Neuronal stem cell (in vitro differentiated cells): ENCODE measurements around the gene FAXDC2.

Experiments
- DNase-seq: peaks from one replicate; pipeline ENCODE4 v3.0.0-alpha.2; 2013; ENCODE audit warnings: low spot score
- H2AFZ ChIP-seq: one replicate; pipeline ENCODE4 v1.6.1; 2013; ENCODE audit warnings: mild to moderate bottlenecking, low read length, inconsistent platforms
- H2AK5ac ChIP-seq: 2 replicates; pipeline ENCODE4 v1.6.1; 2013; ENCODE audit warnings: low read depth, mild to moderate bottlenecking, inconsistent platforms, low read length, moderate library complexity, mixed read lengths
- H2BK120ac ChIP-seq: 2 replicates; pipeline ENCODE4 v1.6.1; 2013; ENCODE audit warnings: low read depth, mild to moderate bottlenecking, inconsistent platforms, low read length, moderate library complexity, mixed read lengths
- H2BK12ac ChIP-seq: one replicate; pipeline ENCODE4 v1.6.1; 2013; ENCODE audit warnings: low read length, inconsistent platforms
- H2BK15ac ChIP-seq: 2 replicates; pipeline ENCODE4 v1.6.1; 2013; ENCODE audit warnings: mild to moderate bottlenecking, low read length, inconsistent platforms, mixed read lengths
- H2BK5ac ChIP-seq: one replicate; pipeline ENCODE4 v1.6.1; 2013; ENCODE audit warnings: inconsistent platforms, mild to moderate bottlenecking, low read length, moderate library complexity
- H3K14ac ChIP-seq: one replicate; pipeline ENCODE4 v1.6.1; 2013; ENCODE audit warnings: low read length, inconsistent platforms
- H3K18ac ChIP-seq: 2 replicates; pipeline ENCODE4 v1.6.1; 2013; ENCODE audit warnings: low read length, inconsistent platforms
- H3K23ac ChIP-seq: 2 replicates; pipeline ENCODE4 v1.6.1; 2013; ENCODE audit warnings: low read depth, mild to moderate bottlenecking, mixed read lengths, low read length, inconsistent platforms; ENCODE audit not compliant: poor library complexity
- H3K27ac ChIP-seq: replicated peaks from 3 replicates; pipeline ENCODE4 v1.5.1; 2013; ENCODE audit warnings: low read length, inconsistent platforms
- H3K27me3 ChIP-seq, 3 experiments: 2 replicates each; pipeline ENCODE4 v1.6.1; 2013; ENCODE audit warnings: low read length in 3 of 3, mild to moderate bottlenecking in 2 of 3, inconsistent platforms in 1 of 3, low read depth in 1 of 3, mixed read lengths in 1 of 3, moderate library complexity in 1 of 3; ENCODE audit not compliant: control insufficient read depth in 3 of 3, insufficient read depth in 3 of 3
- H3K36me3 ChIP-seq, 2 donors: replicated peaks in 1 of 2; 2 replicates each; pipeline ENCODE4 v1.6.1; 2013; ENCODE audit warnings: low read length in 2 of 2; ENCODE audit not compliant: control insufficient read depth in 2 of 2, insufficient read depth in 2 of 2
- H3K4ac ChIP-seq: 2 replicates; pipeline ENCODE4 v1.6.1; 2013; ENCODE audit warnings: inconsistent platforms, mild to moderate bottlenecking, low read length, moderate library complexity
- H3K4me1 ChIP-seq, 2 donors: 1 replicate in 1 of 2; 2 replicates in 1 of 2; pipeline ENCODE4 v1.6.1; 2013; ENCODE audit warnings: low read length in 2 of 2, low read depth in 1 of 2; ENCODE audit not compliant: control insufficient read depth in 2 of 2, insufficient read depth in 1 of 2
- H3K4me2 ChIP-seq: one replicate; pipeline ENCODE4 v1.6.1; 2013; ENCODE audit warnings: mild to moderate bottlenecking, low read length, inconsistent platforms; ENCODE audit not compliant: insufficient read depth, poor library complexity, severe bottlenecking
- H3K4me3 ChIP-seq, 2 donors: 2 replicates each; pipeline ENCODE4 v1.5.1; 2013; ENCODE audit warnings: low read length in 2 of 2, mild to moderate bottlenecking in 2 of 2, inconsistent platforms in 1 of 2, moderate library complexity in 1 of 2
- H3K79me1 ChIP-seq: one replicate; pipeline ENCODE4 v1.6.1; 2013; ENCODE audit warnings: low read depth, mild to moderate bottlenecking, inconsistent platforms, low read length, moderate library complexity
- H3K9ac ChIP-seq: one replicate; pipeline ENCODE4 v1.6.1; 2013; ENCODE audit warnings: mild to moderate bottlenecking, low read depth, low read length, inconsistent platforms; ENCODE audit not compliant: poor library complexity
- H3K9me3 ChIP-seq, 2 donors: replicated peaks in 1 of 2; 2 replicates each; pipeline versions ENCODE3 to v1.6.1; 2013; ENCODE audit warnings: low read length in 2 of 2, mild to moderate bottlenecking in 2 of 2, inconsistent platforms in 1 of 2, low read depth in 1 of 2, mixed read lengths in 1 of 2, moderate library complexity in 1 of 2; ENCODE audit not compliant: control insufficient read depth in 2 of 2, insufficient read depth in 1 of 2
- H4K8ac ChIP-seq: one replicate; pipeline ENCODE4 v1.6.1; 2013; ENCODE audit warnings: low read depth, mild to moderate bottlenecking, inconsistent platforms, low read length, moderate library complexity
- H4K91ac ChIP-seq: one replicate; pipeline ENCODE4 v1.6.1; 2013; ENCODE audit warnings: low read length, low read depth, mild to moderate bottlenecking, inconsistent platforms; ENCODE audit not compliant: poor library complexity
- WGBS, 2 donors: extraction: QIAGEN DNeasy Blood & Tissue Kit; methylation state at CpG; one replicate each; pipeline ENCODE4 v1.1.7; 2013; ENCODE audit warnings: missing lambda C conversion rate in 2 of 2, mixed read lengths in 1 of 2; ENCODE audit not compliant: insufficient read length in 2 of 2, insufficient replicate concordance in 1 of 2; ENCODE audit errors: extremely low coverage in 2 of 2; 5-methylcytosine and 5-hydroxymethylcytosine counted together

The FAXDC2 gene

GRCh38 chr5:154780128-154780527 lies 70.3 kb downstream of the FAXDC2 start:
- no peak overlapping the region for H2BK12ac ChIP-seq
- H3K27me3 ChIP-seq = no peaks in the 10 kb centered on the region
- H3K4me2 ChIP-seq = no peak overlapping the region
- WGBS, 2 donors = no CpG with 5 or more reads among the region's 1 CpG
- H3K23ac ChIP-seq = no peak overlapping the region
- H3K9me3 ChIP-seq = no peaks in the 10 kb centered on the region
- H3K18ac ChIP-seq = no peak overlapping the region
- H3K9ac ChIP-seq = peak overlapping the region; percentile 1
- no peak overlapping the region for H2AK5ac ChIP-seq
- no peak overlapping the region for H2BK120ac ChIP-seq
- H3K4me3 ChIP-seq = no peak overlapping the region
- DNase-seq = no peak
- H3K14ac ChIP-seq = no peak overlapping the region
- H4K91ac ChIP-seq = no peak overlapping the region
- peaks cover 7 to 27% of the 10 kb centered on the region in 2 donors for H3K4me1 ChIP-seq
- H4K8ac ChIP-seq = no peak overlapping the region
- H2AFZ ChIP-seq = no peak overlapping the region
- no peak overlapping the region for H3K27ac ChIP-seq
- H3K79me1 ChIP-seq = peaks cover 9% of the 10 kb centered on the region
- H3K36me3 ChIP-seq = peaks cover 0 to 24% of the 10 kb centered on the region in 2 donors
- no peak overlapping the region for H3K4ac ChIP-seq
- no peak overlapping the region for H2BK5ac ChIP-seq
- no peak overlapping the region for H2BK15ac ChIP-seq

- no peak overlapping the region for H3K4me3 ChIP-seq
- no peak overlapping the region for H3K9ac ChIP-seq
- H2AFZ ChIP-seq = no peak overlapping the region
- peaks cover 0 to 27% of the 10 kb centered on the region in 2 donors for H3K36me3 ChIP-seq
- H4K91ac ChIP-seq = no peak overlapping the region
- DNase-seq = no peak
- no peak overlapping the region for H2BK12ac ChIP-seq
- no CpG with 5 or more reads among the region's 4 CpGs for WGBS, 2 donors
- H3K18ac ChIP-seq = no peak overlapping the region
- no peak overlapping the region for H3K4ac ChIP-seq
- H4K8ac ChIP-seq = no peak overlapping the region
- H3K14ac ChIP-seq = no peak overlapping the region
- H3K27ac ChIP-seq = no peak overlapping the region
- no peak overlapping the region for H2BK5ac ChIP-seq
- no peak overlapping the region for H2BK15ac ChIP-seq
- peaks cover 7 to 27% of the 10 kb centered on the region in 2 donors for H3K4me1 ChIP-seq
- no peak overlapping the region for H2AK5ac ChIP-seq
- H3K4me2 ChIP-seq = no peak overlapping the region
- no peaks in the 10 kb centered on the region for H3K9me3 ChIP-seq
- no peak overlapping the region for H3K23ac ChIP-seq
- no peaks in the 10 kb centered on the region for H3K27me3 ChIP-seq
- peaks cover 9% of the 10 kb centered on the region for H3K79me1 ChIP-seq
- no peak overlapping the region for H2BK120ac ChIP-seq
Measured at GRCh38 chr5:154779105-154779504, 71.3 kb downstream of the FAXDC2 start.

GRCh38 chr5:154778534-154778933 lies 71.9 kb downstream of the FAXDC2 start:
- H3K14ac ChIP-seq = no peak overlapping the region
- no peak overlapping the region for H3K4ac ChIP-seq
- DNase-seq = no peak
- H3K27ac ChIP-seq = no peak overlapping the region
- no CpG with 5 or more reads among the region's 2 CpGs for WGBS, 2 donors
- no peak overlapping the region for H3K18ac ChIP-seq
- peaks cover 7 to 25% of the 10 kb centered on the region in 2 donors for H3K4me1 ChIP-seq
- no peaks in the 10 kb centered on the region for H3K9me3 ChIP-seq
- H3K36me3 ChIP-seq = peaks cover 0 to 29% of the 10 kb centered on the region in 2 donors
- peaks cover 7% of the 10 kb centered on the region for H3K79me1 ChIP-seq
- H2BK5ac ChIP-seq = no peak overlapping the region
- H2AFZ ChIP-seq = no peak overlapping the region
- H3K4me3 ChIP-seq = no peak overlapping the region
- no peak overlapping the region for H2AK5ac ChIP-seq
- H4K91ac ChIP-seq = no peak overlapping the region
- no peak overlapping the region for H2BK120ac ChIP-seq
- no peak overlapping the region for H3K4me2 ChIP-seq
- no peak overlapping the region for H2BK15ac ChIP-seq
- H2BK12ac ChIP-seq = no peak overlapping the region
- no peak overlapping the region for H3K23ac ChIP-seq
- no peak overlapping the region for H4K8ac ChIP-seq
- H3K9ac ChIP-seq = no peak overlapping the region
- no peaks in the 10 kb centered on the region for H3K27me3 ChIP-seq

- H3K14ac ChIP-seq = no peak overlapping the region
- H4K91ac ChIP-seq = no peak overlapping the region
- no peak overlapping the region for H2BK15ac ChIP-seq
- peaks cover 10% of the 10 kb centered on the region for H3K79me1 ChIP-seq
- H2AFZ ChIP-seq = no peak overlapping the region
- no peak overlapping the region for H3K23ac ChIP-seq
- no peaks in the 10 kb centered on the region for H3K9me3 ChIP-seq
- no peak overlapping the region for H4K8ac ChIP-seq
- H3K18ac ChIP-seq = no peak overlapping the region
- DNase-seq = no peak
- no peak overlapping the region for H3K9ac ChIP-seq
- peaks cover 0 to 33% of the 10 kb centered on the region in 2 donors for H3K36me3 ChIP-seq
- H2AK5ac ChIP-seq = no peak overlapping the region
- H3K4me3 ChIP-seq = no peak overlapping the region
- peaks cover 4 to 21% of the 10 kb centered on the region in 2 donors for H3K4me1 ChIP-seq
- H3K4me2 ChIP-seq = no peak overlapping the region
- H2BK120ac ChIP-seq = no peak overlapping the region
- H2BK12ac ChIP-seq = no peak overlapping the region
- no peak overlapping the region for H3K4ac ChIP-seq
- H3K27ac ChIP-seq = no peak overlapping the region
- WGBS, 2 donors = no CpG with 5 or more reads among the region's 1 CpG
- no peak overlapping the region for H2BK5ac ChIP-seq
- no peaks in the 10 kb centered on the region for H3K27me3 ChIP-seq
Measured at GRCh38 chr5:154776167-154776566, 74.2 kb downstream of the FAXDC2 start.
